Upper lobe of left lung (tissue), 6 donors: ENCODE results near the gene UBC. TPM values are rescaled to one million over a fixed set of nuclear protein-coding genes. Genes with fewer than 3 reads are reported as not detected.

Experiments used
- ATAC-seq, 2 donors: fragments of 200-7000 bp; cut with Tn5 transposase; one replicate each; pipeline ENCODE4 v1.9.1; 2022; ENCODE audit warnings: mild to moderate bottlenecking in 2 of 2, moderate library complexity in 2 of 2; ENCODE audit not compliant: low FRiP score in 2 of 2
- DNase-seq, 2 donors: peaks; one replicate each; pipeline ENCODE4 v3.0.0-alpha.2; 2019 to 2020
- H3K27ac ChIP-seq, 4 donors: fragments of 200-600 bp; sonication (generic); one replicate each; pipeline ENCODE4 v1.5.1; 2016 to 2019
- H3K27me3 ChIP-seq, 4 donors: fragments of 200-600 bp; sonication (generic); one replicate each; pipeline ENCODE4 v1.5.1; 2017 to 2019
- H3K36me3 ChIP-seq, 4 donors: fragments of 200-600 bp; sonication (generic); one replicate each; pipeline ENCODE4 v1.5.1; 2016 to 2019
- H3K4me1 ChIP-seq, 4 donors: fragments of 200-600 bp; sonication (generic); one replicate each; pipeline ENCODE4 v1.5.1; 2018 to 2019
- H3K4me3 ChIP-seq, 4 donors: fragments of 200-600 bp; sonication (generic); one replicate each; pipeline ENCODE4 v1.5.1; 2017 to 2019; ENCODE audit warnings: mild to moderate bottlenecking in 2 of 4, moderate library complexity in 1 of 4
- H3K9me3 ChIP-seq, 4 donors: fragments of 200-600 bp; sonication (generic); one replicate each; pipeline ENCODE4 v1.5.1; 2018 to 2019
- EP300 ChIP-seq, 4 donors: sonication (generic); formaldehyde crosslinking; IDR thresholded peaks; one replicate each; pipeline ENCODE4 v1.5.1; 2017; ENCODE audit warnings: antibody characterized with exemption in 4 of 4, control low read depth in 2 of 4
- POLR2A ChIP-seq, 4 donors: fragments of 450-650 bp; IDR thresholded peaks; one replicate each; pipeline ENCODE4 v1.5.1; 2016 to 2017; ENCODE audit warnings: antibody characterized with exemption in 4 of 4, mild to moderate bottlenecking in 2 of 4
- POLR2AphosphoS5 ChIP-seq, 2 donors: sonication (generic); formaldehyde crosslinking; IDR thresholded peaks; one replicate each; pipeline ENCODE4 v1.5.1; 2017; ENCODE audit warnings: antibody characterized with exemption in 2 of 2
- WGBS, 2 donors: methylation state at CpG; one replicate each; pipeline ENCODE4 v1.1.5; 2017 to 2018; 5-methylcytosine and 5-hydroxymethylcytosine counted together
- total RNA-seq, 6 donors: library from RNA; depleted of rRNA in 4 of 6; stranded (reverse); fragments of >200 nt in 4 of 6; gene quantifications; one replicate each; pipeline versions ENCODE4 v1.1.0 to v1.2.1, GENCODE V29; 2016 to 2021
- TF ChIP-seq, protein P1 (sequence below), 6 experiments: fragments of 450-650 bp in 4 of 6; fragments of 200-600 bp in 2 of 6; sonication (generic) in 2 of 6; IDR thresholded peaks; one replicate each; pipeline ENCODE4 v1.5.1; 2016 to 2019; ENCODE audit warnings: antibody characterized with exemption in 6 of 6
- donor health status: DM: no; HTN: no; CAD: no; lungs with moderate emphysema.
- donor health status: DM: no; HTN: yes; CAD: no; lungs with severe emphysema.

UBC gene
- 1,000 to 10,000 TPM in 5 of 6 donors, 100 to 1,000 TPM in 1; 649 to 1,729 (median 1,078) TPM for total RNA-seq

DNA sequence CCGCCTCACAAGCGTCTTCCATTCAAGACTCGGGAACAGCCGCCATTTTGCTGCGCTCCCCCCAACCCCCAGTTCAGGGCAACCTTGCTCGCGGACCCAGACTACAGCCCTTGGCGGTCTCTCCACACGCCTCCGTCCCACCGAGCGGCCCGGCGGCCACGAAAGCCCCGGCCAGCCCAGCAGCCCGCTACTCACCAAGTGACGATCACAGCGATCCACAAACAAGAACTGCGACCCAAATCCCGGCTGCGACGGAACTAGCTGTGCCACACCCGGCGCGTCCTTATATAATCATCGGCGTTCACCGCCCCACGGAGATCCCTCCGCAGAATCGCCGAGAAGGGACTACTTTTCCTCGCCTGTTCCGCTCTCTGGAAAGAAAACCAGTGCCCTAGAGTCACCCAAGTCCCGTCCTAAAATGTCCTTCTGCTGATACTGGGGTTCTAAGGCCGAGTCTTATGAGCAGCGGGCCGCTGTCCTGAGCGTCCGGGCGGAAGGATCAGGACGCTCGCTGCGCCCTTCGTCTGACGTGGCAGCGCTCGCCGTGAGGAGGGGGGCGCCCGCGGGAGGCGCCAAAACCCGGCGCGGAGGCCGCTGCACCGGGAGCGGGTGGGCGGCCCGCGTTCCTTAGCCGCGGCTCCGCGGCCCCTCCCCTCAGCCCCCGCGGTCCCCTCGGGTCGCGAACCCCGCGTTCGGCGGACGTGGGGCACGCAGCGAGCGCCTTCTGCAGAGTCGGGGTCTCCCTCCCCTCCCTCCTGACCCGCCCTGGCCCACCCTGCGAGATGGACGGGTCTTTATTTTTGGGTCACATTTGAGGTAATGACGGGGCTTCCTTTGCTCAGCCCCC lies at the start of gene UBC:
UBC (minus strand) TSS at position 259 of the 847 bp plus-strand sequence. CDS start 879 bp downstream, outside the sequence.
- Histone ChIP-seq H3K27ac (peak within 1 kb of the TSS; percentile 96 to 100 (median 100)), H3K4me1 (peaks cover 51 to 75% (median 59%) of the 10 kb centered on the region in 4 donors), H3K9me3 (no peaks in the 10 kb centered on the region), H3K4me3 (peak within 1 kb of the TSS; percentile 56 to 84 (median 78)), H3K27me3 (peaks cover 0 to 1% (median 0%) of the 10 kb centered on the region in 4 donors), H3K36me3 (peaks cover 4 to 35% (median 25%) of the 10 kb centered on the region in 4 donors)
- WGBS, 2 donors = 0% methylated on average over 15 to 71 of the region's 85 CpGs
- TF ChIP-seq POLR2A (IDR thresholded peaks at IDR 0.05) = peak; percentile 99 to 100 (median 100)
- peak; percentile 100 for TF ChIP-seq POLR2AphosphoS5 (IDR thresholded peaks at IDR 0.05)
- TF ChIP-seq, protein P1, sequence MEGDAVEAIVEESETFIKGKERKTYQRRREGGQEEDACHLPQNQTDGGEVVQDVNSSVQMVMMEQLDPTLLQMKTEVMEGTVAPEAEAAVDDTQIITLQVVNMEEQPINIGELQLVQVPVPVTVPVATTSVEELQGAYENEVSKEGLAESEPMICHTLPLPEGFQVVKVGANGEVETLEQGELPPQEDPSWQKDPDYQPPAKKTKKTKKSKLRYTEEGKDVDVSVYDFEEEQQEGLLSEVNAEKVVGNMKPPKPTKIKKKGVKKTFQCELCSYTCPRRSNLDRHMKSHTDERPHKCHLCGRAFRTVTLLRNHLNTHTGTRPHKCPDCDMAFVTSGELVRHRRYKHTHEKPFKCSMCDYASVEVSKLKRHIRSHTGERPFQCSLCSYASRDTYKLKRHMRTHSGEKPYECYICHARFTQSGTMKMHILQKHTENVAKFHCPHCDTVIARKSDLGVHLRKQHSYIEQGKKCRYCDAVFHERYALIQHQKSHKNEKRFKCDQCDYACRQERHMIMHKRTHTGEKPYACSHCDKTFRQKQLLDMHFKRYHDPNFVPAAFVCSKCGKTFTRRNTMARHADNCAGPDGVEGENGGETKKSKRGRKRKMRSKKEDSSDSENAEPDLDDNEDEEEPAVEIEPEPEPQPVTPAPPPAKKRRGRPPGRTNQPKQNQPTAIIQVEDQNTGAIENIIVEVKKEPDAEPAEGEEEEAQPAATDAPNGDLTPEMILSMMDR (IDR thresholded peaks at IDR 0.05) = peak in 2 of 6 experiments; percentile 7 to 47
- peak in 3 of 4 donors; percentile 51 to 90 (median 65) for TF ChIP-seq EP300 (IDR thresholded peaks at IDR 0.05)
- ATAC-seq = peak; percentile 84 to 87
- DNase-seq = peak; percentile 84 to 97

DNA sequence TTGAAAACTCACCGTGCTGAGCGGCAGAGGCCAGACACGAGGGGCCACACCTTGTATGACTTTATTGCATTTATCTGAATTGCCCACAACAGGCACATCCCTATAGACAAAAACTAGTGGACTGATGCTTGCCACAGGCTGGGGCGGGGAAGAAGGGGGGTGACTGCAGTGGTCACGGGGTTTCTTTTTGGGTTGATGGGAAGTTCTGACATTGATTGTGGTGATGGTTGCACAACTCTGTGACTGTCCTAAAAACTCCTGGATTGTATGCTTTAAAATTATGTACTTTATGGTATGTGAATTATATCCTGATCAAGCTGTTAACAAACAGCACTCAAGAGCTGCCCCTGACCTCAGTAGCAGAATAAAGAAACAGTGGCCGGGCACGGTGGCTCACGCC lies 48.8 kb upstream of the UBC start:
- TF ChIP-seq POLR2AphosphoS5 (IDR thresholded peaks at IDR 0.05) (no peak), EP300 (IDR thresholded peaks at IDR 0.05) (no peak), POLR2A (IDR thresholded peaks at IDR 0.05) (no peak)
- TF ChIP-seq, protein P1 (IDR thresholded peaks at IDR 0.05) = no peak
- Histone ChIP-seq H3K27ac (no peak overlapping the region), H3K27me3 (no peaks in the 10 kb centered on the region), H3K4me1 (no peaks in the 10 kb centered on the region), H3K4me3 (no peak overlapping the region), H3K36me3 (peaks cover 7 to 85% (median 73%) of the 10 kb centered on the region in 4 donors), H3K9me3 (no peaks in the 10 kb centered on the region)
- ATAC-seq (no peak), DNase-seq (no peak)
- WGBS, 2 donors = 88 to 89% methylated on average over 8 of the region's 8 CpGs

DNA sequence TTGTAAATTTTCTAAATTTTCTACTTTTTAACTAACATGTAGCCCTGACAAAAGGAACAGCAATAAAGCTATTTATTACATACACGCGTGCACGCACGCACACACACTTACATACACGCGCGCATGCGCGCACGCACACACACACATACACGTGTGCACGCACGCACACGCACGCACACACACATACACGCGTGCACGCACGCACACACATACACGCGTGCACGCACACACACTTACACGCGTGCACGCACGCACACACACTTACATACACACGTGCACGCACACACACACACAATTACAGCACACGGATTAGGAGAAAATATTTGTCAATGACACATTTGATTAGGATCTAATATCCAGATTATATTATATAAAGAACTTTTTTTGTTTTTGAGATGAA lies 46.6 kb upstream of the UBC start:
- no peaks in the 10 kb centered on the region for H3K9me3 ChIP-seq
- DNase-seq = no peak
- no peak for TF ChIP-seq EP300 (IDR thresholded peaks at IDR 0.05)
- no peaks in the 10 kb centered on the region for H3K4me1 ChIP-seq
- no peak for ATAC-seq
- no peaks in the 10 kb centered on the region for H3K27me3 ChIP-seq
- no peak overlapping the region for H3K4me3 ChIP-seq
- no peak overlapping the region for H3K27ac ChIP-seq
- 87 to 91% methylated on average over 29 of the region's 29 CpGs for WGBS, 2 donors
- peaks cover 9 to 86% (median 71%) of the 10 kb centered on the region in 4 donors for H3K36me3 ChIP-seq

DNA sequence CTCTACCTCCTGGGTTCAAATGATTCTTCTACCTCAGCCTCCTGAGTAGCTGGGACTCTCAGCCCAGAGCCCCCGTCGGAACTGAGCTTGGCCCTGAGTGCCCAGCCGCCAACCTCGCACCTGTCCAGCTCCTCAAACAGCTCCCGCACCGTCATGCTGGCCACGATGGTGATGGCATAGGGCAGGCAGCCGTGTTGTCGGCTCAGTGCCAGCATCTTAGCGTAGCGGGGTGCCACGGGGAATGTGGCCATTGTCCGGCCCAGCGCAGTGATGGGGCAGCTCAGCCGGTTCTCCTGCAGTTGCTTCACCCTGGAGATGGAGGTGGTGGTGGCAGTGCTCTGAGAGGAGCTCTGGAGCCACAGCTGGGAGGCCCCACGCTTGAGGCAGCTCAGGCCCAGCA lies 42.1 kb upstream of the UBC start:
- no peak for ATAC-seq
- no peak for DNase-seq
- TF ChIP-seq POLR2AphosphoS5 (IDR thresholded peaks at IDR 0.05) (no peak), EP300 (IDR thresholded peaks at IDR 0.05) (no peak), POLR2A (IDR thresholded peaks at IDR 0.05) (no peak)
- TF ChIP-seq, protein P1 (IDR thresholded peaks at IDR 0.05) = no peak
- Histone ChIP-seq H3K27ac (no peak overlapping the region), H3K9me3 (no peaks in the 10 kb centered on the region), H3K27me3 (no peaks in the 10 kb centered on the region), H3K4me1 (no peaks in the 10 kb centered on the region), H3K36me3 (peaks cover 11 to 91% (median 68%) of the 10 kb centered on the region in 4 donors), H3K4me3 (no peak overlapping the region)
- 97 to 100% methylated on average over 16 of the region's 16 CpGs for WGBS, 2 donors

DNA sequence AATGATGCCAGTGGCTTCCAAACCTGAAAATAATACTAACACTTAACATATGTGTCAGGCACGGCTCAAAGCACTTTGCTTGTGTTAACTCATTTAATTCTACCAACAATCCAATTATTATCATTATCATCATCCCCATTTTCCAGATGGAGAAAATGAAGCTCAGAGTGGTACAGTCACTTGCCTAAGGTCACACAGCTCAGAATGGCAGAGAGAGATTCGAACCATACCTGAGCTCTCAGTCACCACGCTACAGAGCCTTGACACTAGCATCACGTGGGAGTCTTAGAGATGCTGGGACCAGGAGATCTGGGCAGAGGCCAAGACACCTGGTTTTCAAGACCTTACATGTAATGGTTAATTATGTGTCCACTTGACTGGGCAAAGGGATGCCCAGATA lies 40.3 kb upstream of the UBC start:
- DNase-seq (no peak), ATAC-seq (no peak)
- no peaks in the 10 kb centered on the region for H3K27me3 ChIP-seq
- no peak overlapping the region for H3K27ac ChIP-seq
- no peak overlapping the region for H3K4me3 ChIP-seq
- H3K4me1 ChIP-seq = no peaks in the 10 kb centered on the region
- H3K36me3 ChIP-seq = peaks cover 15 to 95% (median 72%) of the 10 kb centered on the region in 4 donors
- no peaks in the 10 kb centered on the region for H3K9me3 ChIP-seq
- 97 to 99% methylated on average over 4 of the region's 4 CpGs for WGBS, 2 donors
- no peak for TF ChIP-seq POLR2A (IDR thresholded peaks at IDR 0.05)
- TF ChIP-seq, protein P1 (IDR thresholded peaks at IDR 0.05) = no peak
- TF ChIP-seq EP300 (IDR thresholded peaks at IDR 0.05) = no peak
- TF ChIP-seq POLR2AphosphoS5 (IDR thresholded peaks at IDR 0.05) = no peak
